IPS-18a (cell line): ENCODE measurements around the gene NKX3-2.

ENCODE experiments used
- H3K27ac ChIP-seq: one replicate; pipeline ENCODE4 v1.5.1; 2013; ENCODE audit warnings: low read length
- H3K27me3 ChIP-seq: one replicate; pipeline ENCODE4 v1.6.1; 2013; ENCODE audit warnings: mild to moderate bottlenecking, low read length; ENCODE audit not compliant: control insufficient read depth, insufficient read depth
- H3K36me3 ChIP-seq: one replicate; pipeline ENCODE4 v1.6.1; 2013; ENCODE audit warnings: low read depth, low read length; ENCODE audit not compliant: control insufficient read depth
- H3K4me1 ChIP-seq: one replicate; pipeline ENCODE4 v1.6.1; 2013; ENCODE audit warnings: low read depth, low read length; ENCODE audit not compliant: control insufficient read depth
- H3K4me3 ChIP-seq: one replicate; pipeline ENCODE4 v1.5.1; 2013; ENCODE audit warnings: low read length
- H3K9ac ChIP-seq: one replicate; pipeline ENCODE4 v1.6.1; 2013; ENCODE audit warnings: mild to moderate bottlenecking, low read length, moderate library complexity
- H3K9me3 ChIP-seq: one replicate; pipeline ENCODE4 v1.6.1; 2013; ENCODE audit warnings: low read depth, low read length; ENCODE audit not compliant: control insufficient read depth

The NKX3-2 gene

DNA sequence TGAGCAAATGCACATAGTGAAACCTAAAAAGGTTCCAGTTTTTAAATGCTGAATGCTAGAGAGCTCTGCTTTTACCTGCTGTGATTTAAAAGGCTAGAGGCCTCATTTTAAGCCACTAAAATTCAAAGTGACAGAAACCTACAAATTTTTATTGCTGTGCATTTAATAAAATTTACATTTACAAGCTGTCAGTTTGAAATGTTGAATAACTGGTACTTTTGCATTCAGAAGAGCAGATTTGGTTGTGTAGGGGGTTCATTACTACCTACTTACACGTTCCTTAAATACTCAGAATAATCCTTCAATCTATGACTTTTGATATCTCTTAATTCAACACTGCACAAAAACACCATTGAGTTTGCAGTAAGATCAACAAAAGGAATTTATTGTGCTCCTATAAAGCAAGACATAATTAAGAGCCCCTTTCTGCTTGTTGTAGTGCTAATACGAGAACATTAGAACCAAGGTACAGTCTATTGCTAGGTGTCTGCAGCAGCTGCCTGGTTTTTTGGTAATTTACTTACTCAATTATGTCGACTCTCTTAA is 27.9 kb downstream of the NKX3-2 start:
- Histone ChIP-seq H3K27me3 (peaks cover 25% of the 10 kb centered on the region), H3K36me3 (no peaks in the 10 kb centered on the region), H3K27ac (no peak overlapping the region), H3K9me3 (no peaks in the 10 kb centered on the region), H3K4me1 (peaks cover 34% of the 10 kb centered on the region), H3K4me3 (no peak overlapping the region), H3K9ac (no peak overlapping the region)

DNA sequence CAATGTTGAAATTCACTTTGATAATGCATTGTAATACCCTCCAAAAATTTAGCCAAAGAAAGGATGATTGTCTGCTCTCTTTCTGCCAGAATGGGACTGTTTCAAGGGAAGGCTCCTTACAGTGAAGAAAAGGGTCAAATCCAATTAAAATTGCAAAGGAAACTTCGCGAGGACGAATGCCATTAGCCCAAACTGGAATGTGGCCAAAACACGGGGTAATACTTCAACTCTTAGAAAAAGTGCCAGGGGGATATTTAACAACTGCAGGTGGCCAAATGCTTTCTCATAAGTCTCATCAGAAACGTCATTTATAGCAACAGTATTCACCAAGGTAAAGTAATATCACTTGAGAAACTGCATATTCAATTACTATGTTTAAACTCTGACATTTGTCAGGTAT is 29.0 kb downstream of the NKX3-2 start:
- no peak overlapping the region for H3K4me3 ChIP-seq
- H3K9ac ChIP-seq = no peak overlapping the region
- no peak overlapping the region for H3K27ac ChIP-seq
- peaks cover 34% of the 10 kb centered on the region for H3K4me1 ChIP-seq
- H3K27me3 ChIP-seq = peaks cover 14% of the 10 kb centered on the region
- no peaks in the 10 kb centered on the region for H3K36me3 ChIP-seq
- H3K9me3 ChIP-seq = no peaks in the 10 kb centered on the region

DNA sequence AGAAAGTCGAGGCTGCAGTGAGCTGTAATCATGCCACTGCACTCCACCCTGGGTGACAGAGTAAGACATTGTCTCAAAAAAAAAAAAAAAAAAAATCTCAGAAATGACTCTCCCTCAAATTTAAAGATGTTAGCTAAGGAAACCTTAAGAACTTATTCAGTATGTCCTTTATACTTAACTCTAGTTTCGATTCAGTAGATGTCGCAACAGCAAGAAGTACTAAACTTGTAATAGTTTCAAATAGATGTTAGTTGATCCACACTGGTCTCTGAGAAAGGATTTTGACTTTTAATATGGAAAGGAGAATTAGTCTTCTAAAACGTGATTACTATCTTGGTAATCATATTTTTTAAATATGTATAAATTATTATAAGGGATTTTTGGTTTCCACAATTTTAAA is 29.6 kb downstream of the NKX3-2 start:
- Histone ChIP-seq H3K36me3 (no peaks in the 10 kb centered on the region), H3K9me3 (no peaks in the 10 kb centered on the region), H3K4me1 (peaks cover 34% of the 10 kb centered on the region), H3K27ac (no peak overlapping the region), H3K4me3 (no peak overlapping the region), H3K9ac (no peak overlapping the region), H3K27me3 (peaks cover 8% of the 10 kb centered on the region)

DNA sequence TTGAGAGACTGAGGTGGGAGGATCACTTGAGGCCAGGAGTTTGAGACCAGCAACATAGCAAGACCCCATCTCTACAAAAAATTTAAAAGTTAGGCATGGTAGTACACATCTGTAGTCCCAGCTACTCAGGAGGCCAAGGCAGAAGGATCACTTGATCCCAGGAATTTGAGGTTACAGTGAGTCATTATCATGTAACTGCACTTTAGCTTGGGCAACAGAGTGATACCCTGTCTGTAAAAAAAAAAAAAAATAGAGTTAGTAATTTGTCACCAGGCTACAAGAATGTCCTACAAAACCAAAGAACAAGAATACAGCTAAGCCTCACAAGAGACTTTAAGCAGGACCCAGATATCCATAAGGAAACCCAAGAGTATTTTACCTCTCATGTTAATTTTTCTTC is 33.2 kb downstream of the NKX3-2 start:
- peaks cover 28% of the 10 kb centered on the region for H3K4me1 ChIP-seq
- no peak overlapping the region for H3K9ac ChIP-seq
- H3K27ac ChIP-seq = no peak overlapping the region
- no peaks in the 10 kb centered on the region for H3K9me3 ChIP-seq
- H3K36me3 ChIP-seq = no peaks in the 10 kb centered on the region
- no peak overlapping the region for H3K4me3 ChIP-seq
- no peaks in the 10 kb centered on the region for H3K27me3 ChIP-seq

DNA sequence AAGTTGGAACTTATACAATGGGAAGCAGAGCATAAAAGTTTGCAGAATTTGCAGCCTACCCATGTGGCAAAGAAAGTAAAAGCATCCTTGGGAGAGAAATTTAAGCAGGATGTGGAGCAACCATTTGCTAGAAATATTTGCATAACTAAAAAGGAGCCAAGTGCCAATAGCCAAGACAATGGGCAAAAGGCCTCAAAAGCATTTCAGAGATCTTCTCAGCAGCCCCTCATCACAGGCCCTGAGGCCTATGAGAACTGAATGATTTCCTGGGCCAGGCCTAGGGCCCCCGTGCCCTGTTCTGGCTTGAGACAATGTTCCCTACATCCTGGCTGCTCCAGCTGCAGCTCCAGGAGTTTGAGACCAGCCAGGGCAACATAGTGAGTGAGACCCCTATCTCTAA is 34.9 kb downstream of the NKX3-2 start:
- Histone ChIP-seq H3K4me1 (peaks cover 22% of the 10 kb centered on the region), H3K27me3 (no peaks in the 10 kb centered on the region), H3K4me3 (no peak overlapping the region), H3K9me3 (no peaks in the 10 kb centered on the region), H3K9ac (no peak overlapping the region), H3K27ac (no peak overlapping the region), H3K36me3 (no peaks in the 10 kb centered on the region)

DNA sequence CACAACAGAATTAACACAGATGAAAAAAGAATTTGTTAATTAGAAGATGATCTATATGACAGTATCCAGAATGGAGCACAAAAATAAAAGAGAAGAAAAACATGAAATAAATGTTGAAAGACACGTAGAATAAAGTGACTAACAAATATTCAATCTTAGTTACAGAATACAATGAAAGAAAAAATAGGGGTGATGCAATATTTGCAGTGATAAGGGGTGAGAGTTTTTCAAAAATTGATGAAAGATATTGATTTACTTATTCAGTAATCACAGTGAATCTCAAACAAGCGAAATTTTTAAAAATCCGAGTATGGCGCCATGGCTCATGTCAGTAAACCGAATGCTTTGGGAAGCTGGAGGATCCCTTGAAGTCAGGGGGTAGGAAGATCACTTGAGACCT is 39.9 kb downstream of the NKX3-2 start:
- H3K4me3 ChIP-seq = no peak overlapping the region
- no peaks in the 10 kb centered on the region for H3K27me3 ChIP-seq
- no peak overlapping the region for H3K27ac ChIP-seq
- H3K4me1 ChIP-seq = peaks cover 2% of the 10 kb centered on the region
- no peaks in the 10 kb centered on the region for H3K9me3 ChIP-seq
- no peak overlapping the region for H3K9ac ChIP-seq
- H3K36me3 ChIP-seq = no peaks in the 10 kb centered on the region

DNA sequence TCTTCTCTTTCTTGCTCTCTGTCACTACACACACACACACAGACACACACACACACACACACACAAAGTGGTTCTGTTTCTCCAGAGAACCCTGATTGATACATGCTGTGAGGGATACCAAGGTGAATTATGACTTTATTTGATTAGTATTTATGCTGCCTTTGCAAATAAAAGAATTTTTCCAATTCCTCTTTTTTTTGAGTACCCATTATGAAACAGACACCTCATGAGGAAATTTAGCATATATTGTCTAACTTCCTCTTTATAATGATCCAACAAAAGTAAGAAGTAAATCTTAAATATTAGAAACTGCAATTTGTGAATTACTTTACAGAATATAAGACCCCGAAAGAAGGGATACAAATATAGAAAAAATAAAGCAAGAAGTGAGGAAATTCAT is 45.8 kb downstream of the NKX3-2 start:
- no peaks in the 10 kb centered on the region for H3K36me3 ChIP-seq
- H3K4me3 ChIP-seq = no peak overlapping the region
- no peaks in the 10 kb centered on the region for H3K9me3 ChIP-seq
- no peak overlapping the region for H3K9ac ChIP-seq
- no peaks in the 10 kb centered on the region for H3K4me1 ChIP-seq
- H3K27me3 ChIP-seq = no peaks in the 10 kb centered on the region
- H3K27ac ChIP-seq = no peak overlapping the region

DNA sequence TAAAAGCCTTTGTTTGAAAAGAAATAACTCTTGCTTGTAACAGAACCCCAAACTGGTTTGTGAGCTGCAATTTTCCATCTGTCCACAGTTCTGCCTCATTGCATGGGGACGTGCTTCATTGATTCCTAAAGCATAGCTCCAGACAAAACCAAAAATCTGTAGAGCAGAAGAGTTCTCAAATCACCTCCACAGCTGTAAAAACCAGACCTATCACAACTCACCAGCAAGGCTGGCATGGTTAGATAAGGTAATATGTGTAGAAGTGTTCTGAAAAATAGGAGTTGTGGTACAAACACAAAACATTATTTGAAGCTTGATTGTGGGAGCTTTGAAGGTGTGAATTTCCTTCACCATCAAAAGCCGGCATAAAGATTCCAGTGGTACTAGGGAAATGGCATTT is 47.7 kb downstream of the NKX3-2 start:
- H3K4me3 ChIP-seq = no peak overlapping the region
- no peaks in the 10 kb centered on the region for H3K9me3 ChIP-seq
- no peaks in the 10 kb centered on the region for H3K27me3 ChIP-seq
- H3K4me1 ChIP-seq = no peaks in the 10 kb centered on the region
- H3K9ac ChIP-seq = no peak overlapping the region
- H3K27ac ChIP-seq = no peak overlapping the region
- no peaks in the 10 kb centered on the region for H3K36me3 ChIP-seq

DNA sequence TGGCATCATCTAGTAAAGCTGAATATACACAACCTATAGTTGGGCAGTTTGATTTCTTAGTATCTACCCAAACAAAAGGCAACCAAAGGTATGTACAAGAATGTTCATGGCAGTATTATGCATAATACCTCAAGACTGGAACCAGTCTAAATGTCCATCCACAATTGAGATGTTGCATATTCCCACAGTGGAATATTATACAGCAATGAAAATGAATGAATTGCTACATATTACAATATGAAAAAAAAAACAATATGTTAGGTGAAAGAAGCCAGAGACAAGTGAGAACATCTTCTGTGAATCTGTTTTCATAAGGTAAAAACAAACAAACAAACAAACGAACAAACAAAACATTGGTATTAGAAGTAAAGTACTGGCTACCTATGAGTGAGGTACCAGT is 48.6 kb downstream of the NKX3-2 start:
- H3K9me3 ChIP-seq = no peaks in the 10 kb centered on the region
- no peaks in the 10 kb centered on the region for H3K36me3 ChIP-seq
- no peak overlapping the region for H3K4me3 ChIP-seq
- no peaks in the 10 kb centered on the region for H3K27me3 ChIP-seq
- no peak overlapping the region for H3K27ac ChIP-seq
- no peaks in the 10 kb centered on the region for H3K4me1 ChIP-seq
- H3K9ac ChIP-seq = no peak overlapping the region

DNA sequence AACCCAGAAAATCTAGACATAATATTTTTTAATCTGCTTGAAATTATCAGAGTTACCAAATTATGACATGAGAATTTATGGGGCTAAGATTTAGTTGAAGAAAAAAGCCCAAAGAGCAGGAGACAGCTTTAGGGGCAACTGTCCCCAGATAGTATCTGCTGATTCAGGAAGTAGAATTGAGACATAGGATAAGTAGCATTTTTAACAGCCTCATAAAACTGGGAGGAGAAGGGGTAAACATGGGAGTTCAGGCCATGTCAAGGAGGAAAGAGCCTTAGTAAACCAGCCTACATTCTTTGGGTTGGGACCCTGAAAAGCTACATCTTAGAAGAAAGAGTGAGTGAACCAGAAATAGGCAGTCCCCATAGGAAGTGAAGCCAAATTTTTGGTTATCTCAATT is 50.5 kb downstream of the NKX3-2 start:
- Histone ChIP-seq H3K27me3 (no peaks in the 10 kb centered on the region), H3K4me1 (no peaks in the 10 kb centered on the region), H3K36me3 (no peaks in the 10 kb centered on the region), H3K27ac (no peak overlapping the region), H3K9me3 (no peaks in the 10 kb centered on the region), H3K9ac (no peak overlapping the region), H3K4me3 (no peak overlapping the region)

DNA sequence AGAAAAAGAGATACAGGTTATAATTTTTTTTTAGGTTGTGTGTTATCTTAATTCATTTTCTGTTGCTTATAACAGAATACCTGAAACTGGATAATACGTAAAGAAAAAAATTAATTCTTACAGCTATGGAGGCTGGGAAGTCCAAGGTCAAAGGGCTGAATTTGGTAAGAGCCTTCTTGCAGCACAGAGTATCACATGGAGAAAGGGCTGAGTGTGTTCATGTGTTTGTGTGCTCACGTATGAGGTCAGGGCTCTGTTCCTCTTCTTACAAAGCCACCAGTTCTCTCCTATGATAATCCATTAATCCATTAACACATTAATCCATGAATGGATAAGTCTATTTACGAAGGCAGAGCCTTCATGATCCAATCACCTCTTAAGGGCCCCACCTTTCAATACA is 51.6 kb downstream of the NKX3-2 start:
- Histone ChIP-seq H3K36me3 (no peaks in the 10 kb centered on the region), H3K4me1 (no peaks in the 10 kb centered on the region), H3K27ac (no peak overlapping the region), H3K4me3 (no peak overlapping the region), H3K27me3 (no peaks in the 10 kb centered on the region), H3K9me3 (no peaks in the 10 kb centered on the region), H3K9ac (no peak overlapping the region)
